Immature natural killer cell (primary cell): ENCODE data around the gene MRRF. TPM values are rescaled to one million over a fixed set of nuclear protein-coding genes. Genes with fewer than 3 reads are reported as not detected.

Experiments
- DNase-seq, 3 donors: peaks; one replicate each; pipeline ENCODE4 v3.0.0; 2022; ENCODE audit warnings: mixed read lengths in 1 of 3
- H3K27ac Mint-ChIP-seq, 6 donors: one replicate each; pipeline ENCODE4 v1.8.0; 2020; ENCODE audit warnings: mixed read lengths in 6 of 6, mild to moderate bottlenecking in 5 of 6, inconsistent platforms in 4 of 6, moderate library complexity in 3 of 6
- H3K27me3 Mint-ChIP-seq, 3 donors: one replicate each; pipeline ENCODE4 v1.8.0; 2020 to 2021; ENCODE audit warnings: low read depth in 3 of 3, mild to moderate bottlenecking in 3 of 3, mixed read lengths in 3 of 3, moderate library complexity in 3 of 3, inconsistent platforms in 1 of 3
- H3K36me3 Mint-ChIP-seq, 3 donors: one replicate each; pipeline ENCODE4 v1.8.0; 2020; ENCODE audit warnings: mixed read lengths in 3 of 3, inconsistent platforms in 2 of 3, mild to moderate bottlenecking in 2 of 3
- H3K4me1 Mint-ChIP-seq, 2 donors: one replicate each; pipeline ENCODE4 v1.8.0; 2020; ENCODE audit warnings: inconsistent platforms in 2 of 2, mild to moderate bottlenecking in 2 of 2, mixed read lengths in 2 of 2, moderate library complexity in 1 of 2
- H3K4me3 Mint-ChIP-seq, 5 donors: one replicate each; pipeline ENCODE4 v1.8.0; 2020; ENCODE audit warnings: mild to moderate bottlenecking in 5 of 5, mixed read lengths in 5 of 5, inconsistent platforms in 3 of 5, moderate library complexity in 3 of 5
- H3K9me3 Mint-ChIP-seq, 6 donors: one replicate each; pipeline ENCODE4 v1.8.0; 2020; ENCODE audit warnings: mild to moderate bottlenecking in 6 of 6, mixed read lengths in 6 of 6, inconsistent platforms in 4 of 6, moderate library complexity in 3 of 6
- polyA plus RNA-seq, 3 donors: library from polyadenylated mRNA; unstranded; fragments of 300-500 nt; fragmentation: Illumina TruSeq; gene quantifications; one replicate each; pipeline ENCODE4 v1.2.3, GENCODE V29; 2021

The MRRF gene
- polyA plus RNA-seq, 3 donors from 2014 or later, result 11.5 to 18.4 (median 16.3) TPM

DNA sequence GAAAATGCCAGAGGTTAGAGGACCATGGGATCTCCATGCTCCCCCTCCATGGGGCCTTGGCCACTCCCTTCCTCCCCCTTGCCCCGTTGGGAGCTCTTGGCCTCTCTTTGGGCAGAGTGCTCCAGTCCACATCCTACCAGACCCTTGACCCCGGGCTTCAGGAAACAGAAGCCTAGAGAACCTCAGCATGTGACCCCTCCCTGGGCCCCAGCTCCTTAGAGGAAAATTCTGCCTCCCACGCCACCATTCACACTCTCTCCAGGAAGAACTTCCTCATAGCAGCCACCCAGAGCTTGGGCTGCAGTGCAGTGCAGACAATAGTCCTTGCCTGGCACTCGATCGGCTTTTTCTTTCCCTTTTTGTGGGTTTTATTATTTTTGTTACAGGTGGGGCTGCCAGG lies 41.9 kb upstream of the MRRF start:
- Mint-ChIP-seq H3K27me3 (peaks cover 20 to 47% (median 35%) of the 10 kb centered on the region in 3 donors), H3K4me1 (peaks cover 10 to 12% of the 10 kb centered on the region in 2 donors)

GRCh38 chr9:122223435-122223834 lies 41.2 kb upstream of the MRRF start:
- Mint-ChIP-seq H3K36me3 (no peaks in the 10 kb centered on the region), H3K4me1 (peaks cover 7 to 8% of the 10 kb centered on the region in 2 donors), H3K9me3 (peaks cover 0 to 1% (median 0%) of the 10 kb centered on the region in 6 donors), H3K27ac (no peak overlapping the region), H3K4me3 (no peak overlapping the region), H3K27me3 (peaks cover 19 to 42% (median 28%) of the 10 kb centered on the region in 3 donors)
- no peak for DNase-seq

More for the DNA sequence above, 41.9 kb upstream of the MRRF start:
- H3K9me3 Mint-ChIP-seq, result peaks cover 0 to 1% (median 0%) of the 10 kb centered on the region in 6 donors
- DNase-seq, result no peak
- H3K36me3 Mint-ChIP-seq, result no peaks in the 10 kb centered on the region
- H3K27ac Mint-ChIP-seq, result no peak overlapping the region
- no peak overlapping the region for H3K4me3 Mint-ChIP-seq

DNA sequence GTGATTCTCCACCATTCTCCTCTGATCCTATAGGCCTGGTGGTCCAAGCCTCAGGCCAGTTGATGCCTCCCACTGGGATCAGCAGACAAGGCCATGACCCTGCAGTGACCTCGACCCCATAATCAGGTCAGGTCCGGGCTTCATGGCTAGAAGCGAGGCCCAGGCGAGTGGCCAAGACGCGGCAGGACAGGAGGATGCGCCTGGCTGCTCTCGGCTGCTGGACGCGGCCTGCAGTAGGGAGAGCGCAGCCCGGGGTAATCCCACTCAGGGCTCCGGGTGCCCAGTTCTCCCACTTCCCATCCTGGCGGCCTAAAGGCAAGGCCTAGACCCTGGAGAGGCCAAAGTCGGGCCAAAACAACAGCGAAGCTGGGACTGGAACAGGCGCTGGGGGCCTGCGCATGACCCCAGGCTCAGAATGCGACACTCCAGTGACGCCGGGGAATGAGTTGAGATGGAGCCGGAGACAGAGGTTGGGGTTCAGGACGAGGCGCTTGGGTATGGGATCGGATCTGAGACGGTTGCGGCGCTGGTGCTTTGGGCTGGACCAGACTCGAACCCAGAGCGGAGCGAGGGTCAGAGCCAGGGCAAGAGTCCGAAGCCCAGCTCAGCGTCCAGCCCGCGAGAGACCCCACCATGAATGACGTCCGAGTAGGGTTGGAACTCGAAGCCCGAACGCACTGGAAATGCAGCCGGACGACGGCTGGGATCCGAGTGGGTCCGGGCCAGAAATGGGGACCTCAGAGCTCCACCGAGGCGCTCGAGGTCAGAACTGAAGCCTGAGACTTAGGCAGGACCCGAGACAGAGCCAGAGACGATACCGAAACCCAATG lies 39.2 kb upstream of the MRRF start:
- no peak overlapping the region for H3K27ac Mint-ChIP-seq
- H3K4me1 Mint-ChIP-seq, result peaks cover 0 to 2% of the 10 kb centered on the region in 2 donors

DNA sequence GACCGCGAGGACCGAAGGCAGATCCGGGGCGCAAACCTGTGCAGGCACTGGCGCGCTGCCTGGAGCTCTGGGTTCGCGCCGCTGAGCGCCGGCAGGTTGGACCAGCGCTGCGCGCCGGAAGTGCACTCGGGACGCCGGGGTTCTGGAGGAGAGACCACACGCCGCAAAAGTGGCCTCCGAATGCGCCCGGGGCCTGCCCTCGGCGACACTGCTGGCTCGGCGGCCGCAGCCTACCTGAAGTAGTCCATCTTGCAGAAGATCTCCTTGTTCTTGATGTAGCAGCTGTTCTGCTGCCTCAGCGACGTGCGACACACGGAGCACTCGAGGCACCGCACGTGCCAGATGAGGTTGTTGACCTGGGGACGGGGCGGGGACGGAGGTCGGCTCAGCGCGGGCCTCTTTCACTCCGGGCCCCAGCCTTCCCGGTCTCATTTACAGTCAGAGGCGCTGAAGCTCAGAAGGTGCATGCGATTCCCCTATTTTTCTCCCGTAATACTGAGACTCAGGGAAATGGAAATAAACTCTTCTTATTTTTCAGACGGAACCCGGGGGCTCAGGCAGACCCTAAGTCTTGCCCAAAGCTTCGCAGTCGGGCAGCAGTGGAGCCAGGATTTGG lies 38.4 kb upstream of the MRRF start:
- no peak for DNase-seq
- Mint-ChIP-seq H3K36me3 (no peaks in the 10 kb centered on the region), H3K9me3 (no peaks in the 10 kb centered on the region), H3K4me3 (peak overlapping the region in 2 of 5 donors; percentile 18 to 26), H3K4me1 (peaks cover 0 to 2% of the 10 kb centered on the region in 2 donors), H3K27me3 (peaks cover 9 to 26% (median 11%) of the 10 kb centered on the region in 3 donors), H3K27ac (no peak overlapping the region)

More for the DNA sequence above, 39.2 kb upstream of the MRRF start:
- Mint-ChIP-seq H3K36me3 (no peaks in the 10 kb centered on the region), H3K4me3 (no peak overlapping the region), H3K27me3 (peaks cover 9 to 30% (median 13%) of the 10 kb centered on the region in 3 donors), H3K9me3 (no peaks in the 10 kb centered on the region)
- no peak for DNase-seq

- Mint-ChIP-seq H3K27me3 (peaks cover 9 to 20% (median 11%) of the 10 kb centered on the region in 3 donors), H3K27ac (no peak overlapping the region), H3K4me1 (peaks cover 0 to 2% of the 10 kb centered on the region in 2 donors)
Measured at GRCh38 chr9:122226758-122227574, 37.7 kb upstream of the MRRF start.

DNA sequence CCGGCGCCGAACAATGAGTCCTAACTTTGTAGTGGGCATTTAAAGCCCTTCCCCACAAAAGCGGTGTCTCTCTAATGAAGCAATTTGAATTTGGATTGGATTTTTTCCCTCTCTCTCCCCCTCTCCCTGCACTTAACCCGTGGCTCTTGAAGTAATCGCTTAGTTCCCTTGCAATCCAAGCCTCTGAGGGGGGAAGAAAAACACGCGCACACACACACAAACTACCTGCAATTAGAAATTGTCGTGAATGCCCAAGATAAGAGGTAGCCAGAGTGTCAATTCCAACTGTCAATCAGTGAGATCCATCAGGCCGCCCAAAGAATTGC lies 37.1 kb upstream of the MRRF start:
- Mint-ChIP-seq H3K27me3 (peaks cover 5 to 17% (median 9%) of the 10 kb centered on the region in 3 donors), H3K9me3 (no peaks in the 10 kb centered on the region), H3K4me1 (peaks cover 0 to 2% of the 10 kb centered on the region in 2 donors), H3K36me3 (no peaks in the 10 kb centered on the region), H3K4me3 (no peak overlapping the region), H3K27ac (no peak overlapping the region)
- no peak for DNase-seq

More at GRCh38 chr9:122226758-122227574, 37.7 kb upstream of the MRRF start:
- DNase-seq, result no peak
- no peaks in the 10 kb centered on the region for H3K9me3 Mint-ChIP-seq
- peak overlapping the region in 1 of 5 donors; percentile 18 for H3K4me3 Mint-ChIP-seq
- H3K36me3 Mint-ChIP-seq, result no peaks in the 10 kb centered on the region

DNA sequence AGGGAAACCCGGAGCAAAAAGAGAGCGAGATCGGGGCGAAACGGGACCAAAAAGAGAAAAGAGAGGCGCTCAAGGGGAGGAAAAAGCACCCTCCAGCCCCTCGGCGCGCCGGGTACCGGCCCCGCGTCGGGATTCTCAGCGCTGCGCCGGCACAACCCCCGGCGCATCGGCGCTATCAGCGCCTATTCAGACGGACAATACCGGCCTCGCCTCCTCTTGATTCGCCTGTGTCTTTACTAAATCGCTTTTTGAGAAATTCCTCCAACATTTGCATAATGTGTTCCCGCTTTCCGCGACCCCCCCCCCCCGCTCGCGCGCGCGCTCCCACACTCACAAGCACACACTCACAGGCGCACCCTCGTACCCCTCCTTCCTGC lies 36.5 kb upstream of the MRRF start:
- H3K4me1 Mint-ChIP-seq, result peaks cover 0 to 2% of the 10 kb centered on the region in 2 donors
- H3K27ac Mint-ChIP-seq, result no peak overlapping the region
- H3K4me3 Mint-ChIP-seq, result peak overlapping the region in 1 of 5 donors; percentile 27
- H3K9me3 Mint-ChIP-seq, result no peaks in the 10 kb centered on the region
- no peak for DNase-seq
- no peaks in the 10 kb centered on the region for H3K36me3 Mint-ChIP-seq
- H3K27me3 Mint-ChIP-seq, result peaks cover 9 to 16% (median 9%) of the 10 kb centered on the region in 3 donors

- H3K27me3 Mint-ChIP-seq, result peaks cover 9 to 15% (median 9%) of the 10 kb centered on the region in 3 donors
- H3K4me3 Mint-ChIP-seq, result peak within 1 kb of the TSS in 1 of 5 donors; percentile 27
- H3K9me3 Mint-ChIP-seq, result no peaks in the 10 kb centered on the region
- peaks cover 0 to 2% of the 10 kb centered on the region in 2 donors for H3K4me1 Mint-ChIP-seq
- no peaks in the 10 kb centered on the region for H3K36me3 Mint-ChIP-seq
- no peak for DNase-seq
- H3K27ac Mint-ChIP-seq, result no peak within 1 kb of the TSS
Measured at GRCh38 chr9:122228568-122229484, 35.9 kb upstream of the MRRF start, which contains the start of gene LHX6. Gene LHX6 (minus strand): TSS chr9:122228957. CDS start chr9:122228740, 217 bp downstream.

DNA sequence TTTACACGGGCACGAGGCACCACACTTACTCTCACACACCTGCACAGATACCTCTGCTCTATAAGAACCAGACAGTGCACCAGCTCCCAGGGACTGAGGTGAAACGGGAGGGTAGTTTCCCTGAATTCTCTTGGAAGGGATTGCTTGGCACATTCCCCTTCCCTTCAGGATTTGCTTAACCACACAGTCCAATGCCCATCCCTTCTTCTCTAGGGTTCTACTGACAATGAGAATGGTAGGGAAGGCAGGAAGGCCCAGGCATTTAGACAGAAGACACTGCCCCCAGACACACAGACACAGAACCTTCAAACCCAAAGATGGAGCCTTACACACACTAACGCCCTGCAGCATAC lies 35.2 kb upstream of the MRRF start:
- Mint-ChIP-seq H3K9me3 (no peaks in the 10 kb centered on the region), H3K4me1 (peaks cover 0 to 2% of the 10 kb centered on the region in 2 donors), H3K4me3 (no peak overlapping the region), H3K27me3 (peaks cover 7 to 10% (median 8%) of the 10 kb centered on the region in 3 donors), H3K36me3 (no peaks in the 10 kb centered on the region), H3K27ac (no peak overlapping the region)
- no peak for DNase-seq

DNA sequence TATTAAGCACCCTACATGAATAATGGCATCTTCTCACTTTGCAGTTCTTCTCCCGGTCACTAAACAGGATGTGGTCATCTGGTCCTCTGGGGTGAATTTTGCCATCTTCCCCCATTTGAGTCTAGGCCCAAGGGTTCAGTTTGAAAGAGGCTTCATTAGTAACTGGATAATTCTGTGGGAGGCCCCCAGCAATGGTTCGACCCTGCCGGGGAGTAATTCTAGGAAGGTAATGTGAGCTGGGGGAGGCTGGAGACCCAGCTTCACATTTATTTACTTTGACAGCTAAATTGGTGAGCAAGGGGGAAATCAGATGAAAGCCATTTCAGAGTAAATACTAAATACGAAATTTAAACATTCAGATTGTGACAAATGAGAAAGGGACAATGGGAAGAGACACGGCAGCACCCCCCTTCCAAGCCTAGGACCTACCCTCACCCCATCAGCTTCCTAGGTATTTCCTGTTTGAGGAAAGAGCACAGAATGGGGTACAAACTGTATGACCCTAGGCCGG lies 31.8 kb upstream of the MRRF start:
- Mint-ChIP-seq H3K36me3 (no peaks in the 10 kb centered on the region), H3K4me1 (no peaks in the 10 kb centered on the region)

DNA sequence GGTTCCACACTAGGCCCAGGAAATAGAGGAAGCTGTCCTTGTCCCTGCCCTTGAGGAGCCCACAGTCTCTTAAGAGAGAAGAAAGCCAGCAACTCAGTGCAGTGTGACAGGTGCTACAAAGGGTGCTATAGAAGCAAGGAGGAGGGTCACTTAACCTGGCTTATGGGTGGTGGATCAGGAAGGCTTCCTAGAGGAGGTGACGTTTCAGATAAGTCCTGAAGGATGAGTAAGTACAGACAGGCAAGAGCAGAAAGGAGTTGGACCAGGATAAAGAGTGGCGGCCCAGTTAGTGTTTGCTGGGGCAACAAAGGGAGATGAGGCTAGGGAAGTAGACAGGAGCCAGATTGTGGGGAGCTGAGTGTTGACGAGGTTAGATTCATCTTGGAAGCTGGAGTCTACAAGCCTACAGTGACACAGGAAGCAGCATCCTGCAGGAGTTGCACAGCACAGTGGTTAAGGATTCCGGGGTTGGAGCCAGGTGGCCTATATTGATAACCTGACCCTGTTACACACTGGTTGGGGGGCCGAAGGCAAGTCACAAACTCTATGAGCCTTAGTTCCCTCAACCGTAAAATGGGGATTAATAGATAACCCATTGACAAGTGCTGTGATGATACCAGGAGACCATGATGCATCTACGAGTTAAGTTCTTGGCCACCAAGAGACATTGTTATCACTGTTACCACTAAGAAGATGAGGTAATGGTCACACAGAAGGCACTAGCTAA lies 30.5 kb upstream of the MRRF start:
- no peak for DNase-seq
- H3K27ac Mint-ChIP-seq, result no peak overlapping the region
- H3K9me3 Mint-ChIP-seq, result no peaks in the 10 kb centered on the region

More for the DNA sequence above, 31.8 kb upstream of the MRRF start:
- Mint-ChIP-seq H3K27me3 (peaks cover 0 to 4% (median 3%) of the 10 kb centered on the region in 3 donors), H3K27ac (no peak overlapping the region), H3K4me3 (no peak overlapping the region), H3K9me3 (no peaks in the 10 kb centered on the region)
- DNase-seq, result no peak

DNA sequence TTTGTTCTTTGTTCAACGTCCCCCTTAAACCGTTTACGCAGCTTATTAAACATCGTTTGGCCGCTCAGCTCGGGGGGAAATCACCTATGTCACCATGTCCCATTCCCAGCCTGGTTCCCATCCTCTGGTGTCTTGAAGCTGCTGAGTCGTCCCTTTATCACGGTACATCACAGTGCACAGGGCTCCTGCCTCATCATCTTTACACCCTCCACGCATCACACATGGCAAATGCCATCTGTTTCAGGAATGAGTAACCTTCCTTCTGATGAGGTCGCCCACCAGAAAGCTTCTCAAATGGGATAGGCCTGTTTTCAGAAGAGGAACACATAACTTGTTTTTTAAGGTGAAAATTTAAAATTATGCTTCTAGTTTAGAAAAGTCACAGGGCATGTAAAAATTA lies 28.0 kb upstream of the MRRF start:
- Mint-ChIP-seq H3K4me3 (no peak overlapping the region), H3K27me3 (peaks cover 0 to 5% (median 3%) of the 10 kb centered on the region in 3 donors), H3K36me3 (peaks cover 10 to 25% (median 14%) of the 10 kb centered on the region in 3 donors), H3K4me1 (no peaks in the 10 kb centered on the region), H3K27ac (no peak overlapping the region), H3K9me3 (no peaks in the 10 kb centered on the region)
- no peak for DNase-seq

More for the DNA sequence above, 30.5 kb upstream of the MRRF start:
- no peaks in the 10 kb centered on the region for H3K4me1 Mint-ChIP-seq
- H3K36me3 Mint-ChIP-seq, result peaks cover 0 to 8% (median 5%) of the 10 kb centered on the region in 3 donors
- H3K4me3 Mint-ChIP-seq, result no peak overlapping the region
- peaks cover 0 to 4% (median 3%) of the 10 kb centered on the region in 3 donors for H3K27me3 Mint-ChIP-seq
